Measurements from ENCODE around the gene MYEOV. TPM values are rescaled to one million over a fixed set of nuclear protein-coding genes. Genes with fewer than 3 reads are reported as not detected.

Gene MYEOV
- total RNA-seq, 2 donors from 2014 or later, result not detected

GRCh38 chr11:69330330-69330729 lies 36.4 kb downstream of the MYEOV start:
- no peaks in the 10 kb centered on the region for H3K27me3 Mint-ChIP-seq (ENCODE audit: insufficient read depth)
- H3K36me3 Mint-ChIP-seq (ENCODE audit: low read depth), result no peaks in the 10 kb centered on the region
- WGBS, 2 experiments (ENCODE audit: insufficient coverage in 1 of 2, insufficient read length in 1 of 2), result 58 to 73% methylated on average over 2 to 4 of the region's 4 CpGs
- TF ChIP-seq CTCF (conservative IDR thresholded peaks at IDR 0.05), result no peak
- H3K4me1 Mint-ChIP-seq, result no peaks in the 10 kb centered on the region
- Histone ChIP-seq H3K9ac (ENCODE audit: extremely low read depth, low read length, poor library complexity, severe bottlenecking) (no peak overlapping the region), H3K4me1 (ENCODE audit: control insufficient read depth, insufficient read depth, low read length) (no peaks in the 10 kb centered on the region), H3K27me3 (ENCODE audit: control insufficient read depth, insufficient read depth, low read length, poor library complexity, severe bottlenecking) (no peaks in the 10 kb centered on the region), H3K36me3 (ENCODE audit: control insufficient read depth, insufficient read depth, low read length) (no peaks in the 10 kb centered on the region), H3K27ac (ENCODE audit: low read depth, low read length) (no peak overlapping the region), H3K4me3 (ENCODE audit: low read length) (no peak overlapping the region), H3K9me3 (ENCODE audit: control insufficient read depth, low read length) (no peaks in the 10 kb centered on the region)
- H3K27ac Mint-ChIP-seq, result no peak overlapping the region
- H3K9me3 Mint-ChIP-seq, result no peaks in the 10 kb centered on the region
- no peak overlapping the region for H3K4me3 Mint-ChIP-seq
- no peak for DNase-seq

GRCh38 chr11:69333149-69333710 lies 39.3 kb downstream of the MYEOV start:
- H3K4me1 Mint-ChIP-seq, result no peaks in the 10 kb centered on the region
- H3K4me3 Mint-ChIP-seq, result no peak overlapping the region
- TF ChIP-seq CTCF (conservative IDR thresholded peaks at IDR 0.05), result no peak
- Histone ChIP-seq H3K4me1 (ENCODE audit: control insufficient read depth, insufficient read depth, low read length) (no peaks in the 10 kb centered on the region), H3K27ac (ENCODE audit: low read depth, low read length) (no peak overlapping the region), H3K4me3 (ENCODE audit: low read length) (no peak overlapping the region), H3K36me3 (ENCODE audit: control insufficient read depth, insufficient read depth, low read length) (no peaks in the 10 kb centered on the region), H3K9ac (ENCODE audit: extremely low read depth, low read length, poor library complexity, severe bottlenecking) (no peak overlapping the region), H3K27me3 (ENCODE audit: control insufficient read depth, insufficient read depth, low read length, poor library complexity, severe bottlenecking) (no peaks in the 10 kb centered on the region), H3K9me3 (ENCODE audit: control insufficient read depth, low read length) (no peaks in the 10 kb centered on the region)
- no peak overlapping the region for H3K27ac Mint-ChIP-seq
- DNase-seq, result peak; percentile 17
- H3K27me3 Mint-ChIP-seq (ENCODE audit: insufficient read depth), result peaks cover 1% of the 10 kb centered on the region
- no peaks in the 10 kb centered on the region for H3K36me3 Mint-ChIP-seq (ENCODE audit: low read depth)
- WGBS, 2 experiments (ENCODE audit: insufficient coverage in 1 of 2, insufficient read length in 1 of 2), result 84 to 94% methylated on average over 2 of the region's 2 CpGs
- no peaks in the 10 kb centered on the region for H3K9me3 Mint-ChIP-seq

GRCh38 chr11:69333879-69334278 lies 39.9 kb downstream of the MYEOV start:
- Mint-ChIP-seq H3K9me3 (peaks cover 4% of the 10 kb centered on the region), H3K27me3 (ENCODE audit: insufficient read depth) (peaks cover 1% of the 10 kb centered on the region), H3K36me3 (ENCODE audit: low read depth) (no peaks in the 10 kb centered on the region), H3K27ac (no peak overlapping the region), H3K4me1 (no peaks in the 10 kb centered on the region), H3K4me3 (no peak overlapping the region)
- Histone ChIP-seq H3K36me3 (ENCODE audit: control insufficient read depth, insufficient read depth, low read length) (no peaks in the 10 kb centered on the region), H3K27ac (ENCODE audit: low read depth, low read length) (no peak overlapping the region), H3K9me3 (ENCODE audit: control insufficient read depth, low read length) (no peaks in the 10 kb centered on the region), H3K4me3 (ENCODE audit: low read length) (no peak overlapping the region), H3K4me1 (ENCODE audit: control insufficient read depth, insufficient read depth, low read length) (no peaks in the 10 kb centered on the region), H3K9ac (ENCODE audit: extremely low read depth, low read length, poor library complexity, severe bottlenecking) (no peak overlapping the region), H3K27me3 (ENCODE audit: control insufficient read depth, insufficient read depth, low read length, poor library complexity, severe bottlenecking) (no peaks in the 10 kb centered on the region)
- TF ChIP-seq CTCF (conservative IDR thresholded peaks at IDR 0.05), result no peak
- peak; percentile 4 for DNase-seq
- 98 to 100% methylated on average over 1 to 2 of the region's 2 CpGs for WGBS, 2 experiments (ENCODE audit: insufficient coverage in 1 of 2, insufficient read length in 1 of 2)

Data from endodermal cell (in vitro differentiated cells).